Pulmonary artery endothelial cell (primary cell): ENCODE results near the gene FADS6. TPM values are rescaled to one million over a fixed set of nuclear protein-coding genes. Genes with fewer than 3 reads are reported as not detected.

Experiments
- DNase-seq: peaks from one replicate; pipeline ENCODE4 v3.0.0-alpha.2; 2011; ENCODE audit warnings: low read depth, low spot score
- total RNA-seq: library from RNA; depleted of rRNA; stranded (reverse); fragments of >200 nt; gene quantifications from 2 replicates; pipeline ENCODE4 v1.2.3, GENCODE V29; 2014

Gene FADS6
- total RNA-seq, 1 donor from 2014 or later, result not detected

DNA sequence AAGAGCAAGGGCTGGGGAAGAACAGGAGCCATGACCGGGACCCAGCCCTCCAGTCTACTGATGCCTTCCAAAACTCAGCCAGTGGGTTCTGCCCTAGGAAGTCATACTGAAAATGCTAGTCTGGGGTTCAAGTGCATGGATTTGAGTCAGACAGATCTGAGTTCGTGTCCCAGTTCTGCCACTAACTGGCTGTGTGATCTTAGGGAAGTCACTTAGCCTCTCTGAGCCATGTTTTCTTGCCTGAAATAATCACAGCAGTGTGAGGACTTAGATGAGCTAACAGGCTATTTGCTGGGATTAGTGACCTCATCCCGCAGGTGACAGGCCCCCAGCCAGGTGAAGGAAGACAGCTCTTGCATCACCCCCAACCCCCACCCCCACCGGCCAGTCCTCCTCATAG, 38.1 kb downstream of the FADS6 start:
- DNase-seq, result no peak

DNA sequence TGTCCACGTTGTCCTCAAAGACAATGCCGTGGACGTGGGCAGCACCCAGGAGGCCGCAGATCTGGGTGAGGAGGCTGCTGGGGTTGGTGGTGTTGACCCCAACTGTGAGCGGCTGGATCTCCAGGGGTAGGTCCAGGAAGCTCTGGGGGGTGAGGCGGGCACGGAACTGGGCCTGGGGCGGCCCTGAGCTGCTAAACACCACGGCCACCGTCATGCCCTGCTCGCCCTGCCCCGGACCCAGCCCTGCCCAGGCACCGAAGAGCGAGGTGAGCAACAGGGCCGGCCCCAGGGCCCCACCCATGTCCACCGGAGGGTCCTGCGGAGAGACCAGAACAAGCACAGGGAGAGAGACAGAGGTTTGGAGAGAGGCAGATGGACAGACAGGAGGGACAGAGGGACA, 38.6 kb downstream of the FADS6 start:
- no peak for DNase-seq

DNA sequence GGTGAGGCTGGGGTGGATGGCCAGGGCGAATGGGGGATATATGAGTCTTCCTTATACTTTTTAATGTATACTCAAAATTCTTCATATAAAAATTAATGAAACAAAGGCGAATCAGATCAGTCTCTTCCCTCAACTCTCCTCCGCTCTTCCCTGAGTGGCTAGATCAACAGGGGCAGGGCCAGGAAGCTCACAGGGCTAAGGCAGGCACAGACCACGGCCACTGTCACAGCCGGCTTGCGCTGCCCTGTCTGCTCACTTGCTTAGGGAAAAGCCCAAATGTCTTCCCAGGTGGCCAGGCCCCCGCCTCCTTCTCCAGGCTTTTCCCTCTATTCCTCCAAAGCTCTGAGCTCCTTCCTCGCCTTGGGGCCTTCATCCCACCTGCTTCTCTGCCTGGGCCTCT, 39.8 kb downstream of the FADS6 start:
- no peak for DNase-seq

DNA sequence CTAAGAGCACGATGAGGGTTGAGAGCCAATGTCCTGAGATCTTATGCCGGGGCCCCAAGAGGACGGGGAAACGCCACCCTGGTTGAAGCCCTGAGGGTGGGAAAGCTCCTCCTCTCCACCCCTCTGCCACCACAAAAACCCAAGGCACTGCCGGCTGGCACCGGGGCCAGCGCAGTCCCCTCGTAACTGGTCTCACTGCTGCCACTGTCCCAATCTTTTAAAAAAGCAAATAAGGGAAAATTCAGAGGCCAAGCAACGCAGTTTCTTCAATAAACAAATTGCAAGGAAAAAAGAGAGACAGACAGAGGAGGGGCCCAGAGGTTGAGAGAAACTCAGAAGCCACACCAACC, 40.4 kb downstream of the FADS6 start:
- DNase-seq, result no peak

DNA sequence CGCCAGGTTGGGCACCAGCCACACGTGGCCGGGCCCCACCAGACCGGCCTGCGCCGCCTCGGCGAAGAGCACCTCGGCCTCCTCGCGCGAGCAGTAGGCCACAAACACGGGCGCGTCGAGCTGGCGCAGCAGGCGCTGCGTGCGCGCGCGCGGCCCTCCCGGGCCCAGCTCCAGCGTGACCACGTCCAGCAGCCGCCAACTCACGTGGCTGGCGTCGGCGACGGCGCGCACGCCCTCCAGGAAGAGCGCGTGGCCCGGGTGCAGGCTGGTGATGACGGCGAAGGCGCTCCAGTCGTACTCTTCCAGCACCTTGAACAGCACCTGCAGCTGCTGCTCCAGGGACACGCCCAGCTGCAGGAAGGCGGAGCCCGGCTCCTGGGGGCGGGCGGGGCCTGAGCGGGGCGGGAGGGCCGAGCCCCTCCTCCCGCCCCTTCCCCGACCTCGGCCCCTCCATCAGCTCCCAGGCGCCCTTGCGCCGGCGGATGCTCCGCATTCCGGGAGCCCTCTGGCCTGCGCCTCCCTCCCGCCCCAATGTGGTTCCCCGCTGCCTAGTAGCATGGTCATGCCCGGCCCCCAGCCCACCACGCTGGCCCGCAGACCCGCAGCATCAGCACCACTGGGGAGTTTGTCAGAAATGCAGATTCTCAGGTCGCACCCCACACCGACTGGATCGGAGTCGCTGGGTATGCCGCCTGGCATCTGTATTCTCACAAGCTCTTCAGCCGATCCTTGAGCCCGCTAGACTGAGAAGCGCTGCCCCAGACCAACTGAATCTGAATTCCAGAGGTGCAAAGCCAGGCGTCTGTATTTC, 41.0 kb downstream of the FADS6 start:
- DNase-seq, result no peak

DNA sequence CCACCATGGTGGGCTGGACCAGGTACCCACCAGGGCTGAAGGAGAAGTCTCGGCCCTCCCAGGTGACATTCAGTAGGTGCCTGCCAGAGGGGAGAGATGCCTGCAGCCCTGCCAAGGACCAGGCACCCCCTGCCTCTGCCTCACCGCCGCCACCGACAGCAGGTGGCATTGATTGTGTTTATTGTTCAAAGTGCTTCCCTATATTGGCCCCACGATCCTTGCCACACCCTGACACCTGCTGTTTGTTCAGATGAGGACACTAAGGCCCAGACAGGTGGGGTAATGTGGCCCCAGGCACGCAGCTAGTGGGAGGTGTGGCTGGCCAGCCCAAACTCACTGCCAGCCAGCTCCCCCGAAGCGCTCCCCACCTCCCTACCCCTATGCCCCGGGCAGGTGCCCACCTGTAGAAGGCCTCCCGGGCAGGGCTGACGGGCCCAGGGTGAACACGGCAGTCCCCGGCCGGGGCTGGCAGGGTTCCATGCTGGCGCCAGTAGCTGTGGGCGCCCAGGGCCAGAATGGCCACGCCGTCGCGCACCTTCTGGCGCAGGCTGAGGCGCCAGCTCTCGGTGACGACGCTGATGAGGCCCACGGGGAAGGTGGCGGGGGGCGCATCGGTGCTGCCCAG, 41.7 kb downstream of the FADS6 start:
- DNase-seq, result no peak

DNA sequence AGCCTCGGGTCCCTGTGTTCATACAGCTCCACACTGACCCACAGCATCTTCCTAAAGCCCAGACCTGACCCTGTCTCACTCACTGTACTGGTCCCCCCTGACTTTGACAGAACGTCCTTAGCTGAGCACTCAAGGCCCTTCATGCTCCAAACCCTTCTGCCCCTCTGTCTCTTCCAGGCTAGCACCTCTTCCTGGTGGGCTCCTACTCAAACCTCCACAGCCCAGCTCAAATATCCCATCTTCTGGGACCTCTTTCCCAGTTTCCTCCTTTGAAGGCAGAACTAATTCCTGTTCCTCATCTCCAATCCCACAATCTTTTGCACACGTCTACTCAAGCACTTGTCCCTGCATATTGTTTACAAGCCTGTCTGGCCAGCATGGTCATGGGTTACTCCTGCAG, 42.5 kb downstream of the FADS6 start:
- no peak for DNase-seq

DNA sequence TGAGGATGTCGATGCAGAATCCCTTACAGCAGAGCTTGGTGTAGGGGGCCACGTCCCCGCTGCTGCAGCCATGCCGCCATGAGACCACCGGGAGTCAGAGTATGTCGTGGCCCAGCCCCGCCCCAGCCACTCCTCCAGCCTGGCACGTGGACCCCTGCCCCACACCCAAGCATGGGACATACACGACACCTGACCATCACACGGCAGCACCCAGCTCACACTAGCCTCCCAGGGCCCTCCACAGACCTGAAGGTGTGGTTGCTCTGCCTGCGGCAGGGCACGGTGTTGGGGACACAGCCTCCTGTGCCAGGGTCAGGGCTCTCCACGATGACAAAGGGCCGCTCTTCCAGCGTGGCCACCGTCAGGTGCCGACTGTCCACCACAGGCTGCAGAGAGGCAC, 43.1 kb downstream of the FADS6 start:
- DNase-seq, result no peak

DNA sequence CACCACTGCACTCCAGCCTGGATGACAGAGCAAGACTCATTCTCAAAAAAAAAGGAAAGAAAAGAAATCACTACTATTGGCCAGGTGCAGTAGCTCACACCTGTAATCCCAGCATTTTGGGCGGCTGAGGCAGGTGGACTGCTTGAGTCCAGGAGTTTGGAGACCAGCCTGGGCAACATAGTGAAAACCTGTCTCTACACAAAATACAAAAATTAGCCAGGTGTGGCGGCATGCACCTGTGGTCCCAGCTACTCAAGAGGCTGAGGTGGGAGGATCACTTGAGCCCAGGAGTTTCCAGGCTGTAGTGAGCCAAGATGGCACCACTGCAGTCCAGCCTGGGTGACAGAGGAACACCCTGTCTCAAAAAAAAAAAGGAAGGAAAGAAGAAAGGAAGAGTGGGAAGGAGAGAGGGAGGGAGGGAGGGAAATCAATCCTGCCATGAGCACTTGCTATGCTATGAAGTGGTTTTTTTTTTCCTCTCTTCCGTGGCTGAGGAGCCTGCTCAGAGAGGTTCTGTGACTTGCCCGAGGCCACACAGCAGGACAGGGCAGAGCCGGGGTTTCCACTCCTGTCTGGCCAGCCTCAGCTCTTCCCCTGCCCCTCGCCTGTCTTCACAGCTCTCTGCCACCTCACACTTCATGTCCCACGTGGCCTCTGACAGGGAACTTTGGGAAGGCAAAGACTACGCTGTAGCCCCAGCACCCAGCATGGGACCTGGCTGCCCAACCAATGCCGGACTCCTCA, 44.6 kb downstream of the FADS6 start:
- DNase-seq, result no peak

DNA sequence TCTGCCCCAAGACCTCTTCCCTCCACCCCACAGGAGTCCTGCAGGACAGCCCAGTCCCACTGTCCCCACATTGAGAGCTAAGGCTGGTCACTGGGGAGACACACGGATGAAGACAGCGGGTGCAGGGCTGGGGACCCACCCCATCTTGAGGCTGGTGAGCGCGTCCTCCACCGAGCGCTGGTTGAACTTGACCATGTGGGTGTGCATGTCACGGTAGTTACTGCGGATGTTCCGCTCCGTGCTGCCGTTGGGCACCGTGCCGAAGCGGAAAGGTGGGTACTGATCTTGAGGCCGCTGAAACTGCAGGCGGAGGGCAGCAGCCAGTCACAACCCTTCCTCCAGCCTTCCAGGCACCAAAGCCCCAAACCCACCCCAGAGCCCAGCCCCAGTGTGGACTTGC, 46.8 kb downstream of the FADS6 start:
- DNase-seq, result no peak

DNA sequence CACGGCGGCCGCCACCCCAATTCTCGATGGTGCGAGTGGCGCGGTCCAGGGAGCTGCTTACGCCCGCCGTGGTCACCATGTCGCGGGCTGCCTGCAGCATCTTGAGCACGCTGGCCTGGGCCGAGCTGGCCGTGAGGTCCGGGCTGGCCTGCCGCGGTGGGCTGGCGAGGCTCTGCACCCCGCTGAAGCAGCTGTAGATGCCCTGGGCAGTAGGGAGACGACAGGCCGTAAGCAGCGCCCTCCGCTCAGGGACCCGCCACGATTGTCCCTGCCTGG, 50.1 kb downstream of the FADS6 start:
- DNase-seq, result no peak

DNA sequence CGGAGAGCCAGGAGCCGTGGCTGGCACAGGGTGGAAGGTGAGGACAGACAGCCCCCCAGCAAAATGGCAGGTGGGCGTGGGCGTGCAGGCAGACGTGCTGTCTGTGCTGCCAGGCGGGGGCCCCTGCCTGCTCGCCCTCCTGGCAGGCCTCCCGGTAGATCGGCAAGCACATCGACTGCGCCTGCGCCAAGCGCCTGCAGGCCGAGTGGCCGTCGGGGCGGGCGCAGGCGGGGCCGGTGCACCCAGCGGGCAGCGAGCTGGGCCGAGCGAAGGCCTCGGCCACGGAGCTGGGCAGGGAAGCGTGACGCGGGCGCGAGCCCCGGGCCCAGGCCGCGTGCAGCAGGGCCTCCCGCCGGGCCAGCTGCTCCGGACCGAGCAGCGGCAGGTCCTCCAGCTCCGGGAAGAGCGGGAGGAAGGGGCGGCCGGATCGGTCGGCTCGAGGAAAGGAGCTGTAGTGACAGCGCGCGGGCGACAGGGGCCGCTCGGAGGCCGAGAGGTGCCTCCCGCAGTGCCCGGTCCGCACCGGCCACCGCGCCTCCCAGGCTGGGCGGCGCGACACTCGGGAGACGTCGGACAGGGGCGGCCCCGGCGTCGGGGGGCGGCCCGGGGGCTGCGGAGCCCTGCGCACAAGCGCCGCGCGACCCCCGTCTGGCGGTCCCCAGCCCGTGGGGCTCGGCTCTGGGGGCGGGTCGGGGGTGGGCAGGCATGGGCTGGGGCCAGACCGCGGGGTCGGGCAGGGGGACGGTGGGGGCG, 50.7 kb downstream of the FADS6 start:
- DNase-seq, result no peak

DNA sequence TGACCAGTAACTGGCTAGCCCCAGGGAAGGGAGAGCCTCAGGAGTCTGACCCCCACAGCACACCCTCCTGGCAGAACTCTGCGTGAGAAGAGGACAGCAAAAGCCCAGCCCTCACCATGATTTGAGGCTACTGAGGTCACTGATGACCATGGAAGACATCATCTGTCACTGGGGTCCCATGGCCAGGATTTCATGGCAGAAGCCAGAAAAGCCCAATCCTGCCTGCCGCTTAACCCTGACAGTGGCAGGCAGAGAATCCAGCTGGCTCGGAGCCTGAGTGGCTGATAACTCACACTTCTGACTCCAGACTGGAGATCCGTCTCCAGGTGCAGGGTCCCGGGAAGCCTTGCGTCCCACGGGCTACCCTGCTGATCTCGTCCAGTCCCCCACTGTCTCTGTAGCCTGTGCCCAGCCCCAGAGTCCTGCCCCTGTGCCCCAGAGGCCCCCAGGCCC, 51.3 kb downstream of the FADS6 start:
- DNase-seq, result no peak

DNA sequence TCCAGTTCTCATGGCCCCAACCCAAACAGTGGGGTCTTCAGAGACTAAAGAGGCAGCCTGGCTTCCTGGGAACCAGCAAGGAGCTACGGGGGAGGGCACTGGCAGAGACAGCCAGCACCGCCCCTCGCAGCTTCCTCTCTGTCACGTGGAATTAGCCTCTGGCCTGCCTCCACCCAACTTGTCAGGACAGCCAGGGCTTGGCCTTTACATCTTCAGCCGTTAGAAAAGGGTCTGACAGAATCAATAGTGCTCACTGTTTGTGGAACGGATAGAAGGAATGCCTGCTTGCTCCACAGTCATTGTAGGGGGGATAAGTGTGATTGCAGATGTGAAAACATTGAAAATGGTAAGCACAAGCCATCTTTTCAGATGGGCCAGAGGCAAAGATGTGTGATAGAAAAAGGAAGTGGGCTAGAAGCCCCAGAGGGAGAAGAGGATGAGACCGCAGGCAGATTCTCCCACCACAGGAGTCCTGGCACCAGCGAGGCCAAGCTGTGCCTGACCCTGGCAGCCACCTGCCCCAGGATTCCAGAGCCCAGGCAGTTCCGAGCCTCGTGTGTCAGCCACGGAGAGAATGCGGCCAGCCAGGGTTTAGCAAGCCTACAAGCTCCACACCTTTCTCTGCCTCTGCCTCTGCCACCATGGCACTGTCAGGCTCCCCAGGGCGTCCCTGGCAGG, 52.3 kb downstream of the FADS6 start:
- no peak for DNase-seq

DNA sequence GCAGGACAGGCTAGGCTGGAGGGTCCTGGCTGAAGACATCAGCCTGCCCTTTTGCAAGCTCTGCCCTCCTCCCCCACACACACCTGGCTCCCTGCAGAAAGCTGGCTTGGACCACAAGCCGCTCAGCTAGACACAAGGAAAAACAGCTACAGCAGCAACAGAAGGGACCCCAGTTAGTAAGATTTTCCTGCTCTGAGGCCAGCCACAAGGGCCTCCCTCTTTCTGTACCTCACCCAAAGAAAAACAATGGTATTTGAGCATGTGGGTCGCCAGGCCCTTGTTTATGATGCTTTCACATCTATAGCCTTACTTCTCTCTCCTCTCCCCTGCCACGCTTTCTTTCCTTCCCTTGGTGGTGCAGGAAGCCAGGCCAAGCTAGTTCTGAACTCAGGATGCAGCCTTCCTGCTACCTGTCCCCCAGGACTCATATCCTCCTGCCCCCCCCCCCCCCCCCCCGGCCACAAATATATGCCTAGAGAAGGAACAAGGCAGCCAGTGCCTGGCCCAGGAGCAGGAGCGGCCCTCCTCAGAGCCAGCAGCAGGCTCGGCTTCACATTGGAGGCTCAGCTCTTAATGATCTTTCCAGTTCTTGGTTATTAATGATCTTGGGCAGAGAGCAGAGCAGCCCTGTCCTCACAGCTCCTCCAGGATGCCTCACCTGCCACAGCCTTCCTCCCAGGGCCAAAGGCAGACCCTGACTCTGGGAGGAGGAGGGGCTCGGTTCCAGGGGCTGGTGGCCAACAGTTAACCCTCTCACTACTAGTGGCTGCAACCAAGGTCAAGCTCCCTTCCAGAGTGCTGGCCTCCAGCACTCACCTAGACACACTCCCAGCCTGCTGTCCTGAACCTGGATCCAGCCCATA, 53.2 kb downstream of the FADS6 start:
- DNase-seq, result no peak

DNA sequence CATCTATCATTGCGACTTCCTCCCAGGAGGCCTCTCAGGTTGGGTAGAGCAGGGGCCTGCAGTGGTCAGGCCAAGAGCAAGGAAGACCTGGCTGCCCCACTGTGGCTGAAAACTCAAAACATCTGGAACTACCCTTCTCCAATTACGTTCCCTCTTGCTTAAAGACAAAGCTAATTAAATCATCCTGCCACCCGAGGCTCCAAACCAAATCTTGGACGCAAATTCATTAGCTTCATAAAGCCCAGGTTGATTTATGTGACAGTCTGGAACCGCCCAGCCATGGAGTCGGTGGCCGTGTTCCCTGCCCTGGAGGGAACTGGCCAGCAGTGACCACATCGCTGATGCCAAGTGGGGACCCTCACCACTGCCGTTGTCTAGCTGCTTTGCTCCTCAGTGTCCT, 55.2 kb downstream of the FADS6 start:
- no peak for DNase-seq

DNA sequence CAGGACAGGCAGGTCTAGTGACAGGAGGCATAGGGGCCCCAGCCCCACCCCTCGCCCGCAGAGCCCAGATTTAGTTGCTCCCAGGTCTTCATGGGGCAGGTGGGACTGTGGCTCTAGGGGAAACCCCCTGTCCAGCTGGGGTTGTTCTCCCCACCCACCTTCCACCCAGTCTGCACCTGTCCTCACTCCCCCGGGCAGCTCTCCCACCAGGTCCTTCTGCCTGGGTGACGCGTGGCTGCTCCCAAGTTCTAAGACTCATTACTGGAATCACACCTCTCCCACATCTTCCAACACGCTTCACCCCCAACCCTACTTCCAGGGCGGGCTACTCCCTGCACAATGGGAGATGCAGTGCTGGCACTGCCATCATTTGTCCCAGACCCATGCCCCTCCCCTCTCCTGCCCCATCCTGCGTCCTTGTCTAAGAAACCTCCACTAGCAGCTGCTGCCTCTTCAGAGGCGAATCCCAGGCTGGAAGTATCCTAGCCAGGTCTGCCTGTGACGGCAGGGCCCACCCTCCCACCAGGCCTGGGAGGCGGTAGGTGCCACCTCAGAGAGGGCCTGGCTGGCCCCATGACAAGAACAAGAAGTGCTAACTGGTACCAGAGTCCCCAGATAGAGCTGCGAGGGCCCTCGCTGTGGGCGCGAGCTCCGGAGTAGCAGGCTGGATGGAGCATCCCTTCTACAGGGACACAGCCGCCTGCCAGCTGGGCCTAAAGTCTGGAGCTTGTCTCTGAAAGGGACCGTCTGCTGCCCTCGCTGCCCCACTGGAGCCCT, 56.6 kb downstream of the FADS6 start:
- DNase-seq, result no peak

DNA sequence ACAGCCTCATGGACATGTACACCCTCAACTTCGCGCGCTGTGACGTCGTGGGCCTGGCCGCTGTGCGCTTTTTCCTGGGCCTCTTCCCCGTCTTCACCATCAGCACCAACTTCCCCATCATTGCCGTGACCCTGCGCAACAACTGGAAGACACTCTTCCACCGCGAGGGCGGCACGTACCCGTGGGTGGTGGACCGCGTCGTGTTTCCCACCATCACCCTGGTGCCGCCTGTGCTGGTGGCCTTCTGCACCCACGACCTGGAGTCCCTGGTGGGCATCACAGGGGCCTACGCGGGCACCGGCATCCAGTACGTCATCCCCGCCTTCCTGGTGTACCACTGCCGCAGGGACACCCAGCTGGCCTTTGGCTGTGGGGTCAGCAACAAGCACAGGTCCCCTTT, 57.2 kb downstream of the FADS6 start:
- no peak for DNase-seq

DNA sequence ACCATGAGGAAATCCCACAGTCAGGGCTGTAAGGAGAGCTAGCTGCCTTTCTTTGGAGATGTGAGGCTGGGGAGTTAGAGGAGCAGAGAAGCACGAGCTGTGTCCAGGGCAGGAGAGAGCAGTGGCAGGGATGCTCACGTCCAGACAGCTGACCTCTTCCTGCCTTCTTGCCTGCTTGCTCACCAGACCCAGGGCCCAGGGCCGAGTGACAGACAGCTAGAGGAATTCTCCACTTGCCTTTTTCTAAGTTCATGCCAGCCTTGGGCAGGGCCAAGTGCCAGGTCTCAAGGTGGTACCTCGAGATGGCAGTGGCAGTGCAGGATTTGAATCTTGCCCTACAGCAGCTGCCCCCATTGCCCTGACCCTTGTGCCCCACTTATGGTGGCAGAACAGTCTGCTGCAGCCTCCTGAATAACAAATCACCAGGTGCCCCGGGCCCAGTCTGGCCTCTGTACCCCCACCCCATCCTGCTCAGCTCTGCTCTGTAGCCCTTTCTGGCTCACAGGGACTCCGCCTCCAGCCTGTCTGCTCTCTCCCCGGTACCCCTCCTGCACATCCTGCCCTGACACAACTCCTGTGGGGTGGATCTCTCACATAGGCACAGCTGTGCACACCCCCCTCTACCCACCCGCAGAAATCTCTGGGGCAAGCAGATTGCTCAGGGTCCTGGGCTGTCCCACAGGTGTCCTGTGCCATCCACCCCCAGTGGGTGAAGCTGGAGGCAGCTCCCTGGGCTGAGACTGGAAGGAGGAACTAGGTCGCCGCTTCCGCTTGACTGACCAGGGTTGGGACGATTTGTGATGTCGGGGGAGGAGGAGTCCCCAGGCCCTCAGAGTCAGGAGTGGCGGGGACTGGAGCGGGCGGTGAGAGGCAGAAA, 59.7 kb downstream of the FADS6 start:
- DNase-seq, result no peak
